AG10803 (cell line): Measurements from ENCODE around the gene NSFL1C.

Source experiments
- DNase-seq: peaks from one replicate; pipeline ENCODE4 v3.0.0; 2010; ENCODE audit warnings: low read depth
- H3K4me3 ChIP-seq: 2 replicates; pipeline ENCODE4 v1.5.1; 2011; ENCODE audit warnings: mild to moderate bottlenecking, low read length, control low read depth
- CTCF ChIP-seq: conservative IDR thresholded peaks from 2 replicates; pipeline ENCODE4 v1.5.1; 2011; ENCODE audit warnings: mild to moderate bottlenecking, low read length, control low read depth, inconsistent platforms

NSFL1C gene

GRCh38 chr20:1434571-1435336, 31.9 kb downstream of the NSFL1C start:
- no peak for TF ChIP-seq CTCF
- DNase-seq = peak; percentile 90
- no peak overlapping the region for H3K4me3 ChIP-seq

GRCh38 chr20:1431158-1431557, 35.5 kb downstream of the NSFL1C start:
- TF ChIP-seq CTCF = no peak
- no peak overlapping the region for H3K4me3 ChIP-seq
- DNase-seq = no peak

GRCh38 chr20:1430004-1430451, 36.6 kb downstream of the NSFL1C start:
- H3K4me3 ChIP-seq = no peak overlapping the region
- DNase-seq = peak; percentile 86
- no peak for TF ChIP-seq CTCF

GRCh38 chr20:1429143-1429728, 37.4 kb downstream of the NSFL1C start:
- no peak overlapping the region for H3K4me3 ChIP-seq
- DNase-seq = no peak
- no peak for TF ChIP-seq CTCF

- DNase-seq = peak; percentile 37
- no peak overlapping the region for H3K4me3 ChIP-seq
- TF ChIP-seq CTCF = 0 out of 2 replicates have a peak, but pooled peaks have one; percentile 1
These were observed 39.1 kb downstream of the NSFL1C start for GRCh38 chr20:1427457-1428054.

- DNase-seq = no peak
- no peak for TF ChIP-seq CTCF
- no peak overlapping the region for H3K4me3 ChIP-seq
These were observed 40.3 kb downstream of the NSFL1C start for GRCh38 chr20:1426231-1426849.
